ENCODE results near the gene GGACT.

Gene GGACT

GRCh38 chr13:100512422-100512821 lies 76.2 kb downstream of the GGACT start:
- DNase-seq (ENCODE audit: low read depth), result no peak
- no peak for TF ChIP-seq CTCF (IDR thresholded peaks at IDR 0.05; ENCODE audit: control insufficient read depth, insufficient read depth, low read depth, low read length, missing control alignments)
- H3K4me3 ChIP-seq (ENCODE audit: control insufficient read depth, low read depth, low read length), result no peak overlapping the region

- no peak for DNase-seq (ENCODE audit: low read depth)
- no peak overlapping the region for H3K4me3 ChIP-seq (ENCODE audit: control insufficient read depth, low read depth, low read length)
- TF ChIP-seq CTCF (IDR thresholded peaks at IDR 0.05; ENCODE audit: control insufficient read depth, insufficient read depth, low read depth, low read length, missing control alignments), result no peak
These were observed 77.1 kb downstream of the GGACT start for GRCh38 chr13:100511466-100511865.

GRCh38 chr13:100510208-100510957 lies 78.2 kb downstream of the GGACT start:
- no peak for TF ChIP-seq CTCF (IDR thresholded peaks at IDR 0.05; ENCODE audit: control insufficient read depth, insufficient read depth, low read depth, low read length, missing control alignments)
- no peak for DNase-seq (ENCODE audit: low read depth)
- H3K4me3 ChIP-seq (ENCODE audit: control insufficient read depth, low read depth, low read length), result no peak overlapping the region

- TF ChIP-seq CTCF (IDR thresholded peaks at IDR 0.05; ENCODE audit: control insufficient read depth, insufficient read depth, low read depth, low read length, missing control alignments), result no peak
- no peak overlapping the region for H3K4me3 ChIP-seq (ENCODE audit: control insufficient read depth, low read depth, low read length)
- DNase-seq (ENCODE audit: low read depth), result no peak
These were observed 79.6 kb downstream of the GGACT start for GRCh38 chr13:100508996-100509395.

- no peak for DNase-seq (ENCODE audit: low read depth)
- TF ChIP-seq CTCF (IDR thresholded peaks at IDR 0.05; ENCODE audit: control insufficient read depth, insufficient read depth, low read depth, low read length, missing control alignments), result no peak
- H3K4me3 ChIP-seq (ENCODE audit: control insufficient read depth, low read depth, low read length), result no peak overlapping the region
These were observed 80.1 kb downstream of the GGACT start for GRCh38 chr13:100508455-100508854.

GRCh38 chr13:100506600-100507422 lies 81.8 kb downstream of the GGACT start:
- TF ChIP-seq CTCF (IDR thresholded peaks at IDR 0.05; ENCODE audit: control insufficient read depth, insufficient read depth, low read depth, low read length, missing control alignments), result no peak
- no peak overlapping the region for H3K4me3 ChIP-seq (ENCODE audit: control insufficient read depth, low read depth, low read length)
- DNase-seq (ENCODE audit: low read depth), result no peak
